ENCODE data around the gene SCTR. TPM values are rescaled to one million over a fixed set of nuclear protein-coding genes. Genes with fewer than 3 reads are reported as not detected.

The SCTR gene
- total RNA-seq, 1 donor from 2014 or later = not detected

DNA sequence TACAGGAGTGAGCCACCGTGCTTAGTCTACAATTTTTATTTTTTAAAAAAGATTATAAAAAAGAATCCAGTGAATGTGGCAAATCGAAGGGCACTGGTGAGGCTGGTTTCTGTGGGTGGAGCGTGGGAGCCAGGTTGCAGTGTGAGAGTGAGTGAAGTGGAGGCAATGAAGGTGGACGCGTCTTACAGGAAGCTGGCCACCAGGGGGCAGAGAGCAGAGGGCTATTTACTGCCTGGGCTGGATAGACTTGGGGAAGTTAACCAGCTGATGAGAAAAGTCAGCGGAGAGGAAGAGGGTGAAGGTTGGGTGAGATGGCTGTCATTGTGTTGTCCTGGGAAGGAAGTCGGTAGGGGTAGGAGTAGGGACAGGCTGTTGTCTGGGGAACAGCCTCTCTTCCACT is 6.8 kb downstream of the SCTR start:
- peak; percentile 79 for DNase-seq

GRCh38 chr2:119516121-119516520 is 8.2 kb downstream of the SCTR start:
- H3K36me3 Mint-ChIP-seq (ENCODE audit: low read depth) = no peaks in the 10 kb centered on the region
- no peak for DNase-seq
- H3K4me3 Mint-ChIP-seq = no peak overlapping the region
- H3K9me3 Mint-ChIP-seq = no peaks in the 10 kb centered on the region
- H3K27ac Mint-ChIP-seq = no peak overlapping the region
- no peaks in the 10 kb centered on the region for H3K4me1 Mint-ChIP-seq
- H3K27me3 Mint-ChIP-seq = no peaks in the 10 kb centered on the region
- intact Hi-C loops (cut with micrococcal nuclease) = loop anchor here (5.0 kb wide), 1 partner anchor 146 kb away; no protein-coding TSS in a partner anchor

More for the DNA sequence above, 6.8 kb downstream of the SCTR start:
- Mint-ChIP-seq H3K9me3 (no peaks in the 10 kb centered on the region), H3K4me3 (no peak overlapping the region), H3K27ac (no peak overlapping the region), H3K27me3 (peaks cover 2% of the 10 kb centered on the region), H3K4me1 (no peaks in the 10 kb centered on the region), H3K36me3 (ENCODE audit: low read depth) (no peaks in the 10 kb centered on the region)
- intact Hi-C loops (cut with micrococcal nuclease) = loop anchor here (5.0 kb wide), 1 partner anchor 145 kb away; no protein-coding TSS in a partner anchor

DNA sequence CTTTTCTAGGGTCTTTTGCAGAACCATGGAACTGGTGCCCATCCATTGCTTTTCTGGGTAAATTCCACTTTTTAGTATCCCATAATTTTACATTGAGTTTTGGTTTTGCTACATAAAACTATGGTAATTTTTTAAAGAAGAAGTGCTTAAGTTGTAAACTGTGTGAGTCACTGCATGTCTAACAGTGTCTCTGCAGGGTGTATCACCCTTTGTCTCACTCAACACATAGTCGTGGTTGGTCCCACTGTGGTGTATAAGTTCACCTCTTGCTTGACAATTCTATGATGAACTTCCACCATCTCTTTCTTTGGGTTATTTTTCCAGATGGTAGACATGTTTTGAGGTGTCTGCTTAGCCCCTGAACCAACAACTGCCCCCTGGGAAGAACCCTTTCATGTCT is 10.5 kb downstream of the SCTR start:
- H3K4me3 Mint-ChIP-seq = no peak overlapping the region
- no peak for DNase-seq
- H3K36me3 Mint-ChIP-seq (ENCODE audit: low read depth) = no peaks in the 10 kb centered on the region
- intact Hi-C loops (cut with micrococcal nuclease) = no loop called here
- H3K27ac Mint-ChIP-seq = no peak overlapping the region
- peaks cover 3% of the 10 kb centered on the region for H3K27me3 Mint-ChIP-seq
- H3K9me3 Mint-ChIP-seq = no peaks in the 10 kb centered on the region
- H3K4me1 Mint-ChIP-seq = no peaks in the 10 kb centered on the region

- no peak for DNase-seq
- Mint-ChIP-seq H3K36me3 (ENCODE audit: low read depth) (no peaks in the 10 kb centered on the region), H3K4me3 (no peak overlapping the region), H3K4me1 (no peaks in the 10 kb centered on the region), H3K27ac (no peak overlapping the region), H3K27me3 (peaks cover 3% of the 10 kb centered on the region), H3K9me3 (no peaks in the 10 kb centered on the region)
- intact Hi-C loops (cut with micrococcal nuclease) = no loop called here
Measured at GRCh38 chr2:119512946-119513345, 11.3 kb downstream of the SCTR start.

DNA sequence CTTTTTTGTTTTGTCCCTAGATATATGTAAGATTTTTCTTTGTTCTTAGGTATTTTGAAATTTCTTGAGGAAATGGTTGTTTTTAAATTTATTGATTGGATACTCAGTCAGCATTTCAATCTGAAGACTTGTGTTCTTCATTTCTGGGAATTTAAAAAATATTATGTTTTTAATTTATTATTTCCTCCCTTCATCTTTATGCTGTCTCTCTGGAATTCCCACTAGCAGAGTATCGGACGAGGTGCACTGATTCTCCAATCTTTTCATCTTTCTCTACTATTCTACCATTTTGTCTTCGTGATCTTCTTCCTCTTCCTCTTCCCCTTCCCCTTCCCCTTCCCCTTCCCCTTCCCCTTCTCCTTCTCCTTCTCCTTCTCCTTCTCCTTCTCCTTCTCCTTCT is 12.3 kb downstream of the SCTR start:
- H3K4me1 Mint-ChIP-seq = no peaks in the 10 kb centered on the region
- H3K9me3 Mint-ChIP-seq = no peaks in the 10 kb centered on the region
- H3K36me3 Mint-ChIP-seq (ENCODE audit: low read depth) = no peaks in the 10 kb centered on the region
- H3K27me3 Mint-ChIP-seq = peaks cover 3% of the 10 kb centered on the region
- DNase-seq = no peak
- H3K27ac Mint-ChIP-seq = no peak overlapping the region
- no peak overlapping the region for H3K4me3 Mint-ChIP-seq
- intact Hi-C loops (cut with micrococcal nuclease) = no loop called here

GRCh38 chr2:119508756-119509155 is 15.5 kb downstream of the SCTR start:
- intact Hi-C loops (cut with micrococcal nuclease) = no loop called here

DNA sequence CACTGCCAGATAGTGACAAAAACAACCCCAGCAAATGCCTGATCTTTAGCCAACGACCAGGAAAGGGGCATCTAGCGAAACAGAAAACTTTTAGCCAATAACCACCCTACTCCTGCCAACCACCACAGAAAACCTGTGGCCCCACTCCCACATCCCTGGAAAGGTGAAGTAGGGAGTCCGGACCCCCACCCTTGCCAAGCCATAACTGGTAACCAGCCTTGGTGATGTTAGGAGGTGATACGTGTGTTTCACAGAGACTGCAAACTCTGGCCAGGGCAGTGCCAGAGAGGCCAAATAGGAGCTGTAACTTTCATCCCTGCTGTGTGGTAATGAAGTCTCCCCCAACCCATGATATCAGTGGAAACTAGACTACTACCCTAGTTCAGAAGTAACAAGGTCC is 27.6 kb downstream of the SCTR start:
- intact Hi-C loops (cut with micrococcal nuclease) = no loop called here
- H3K36me3 Mint-ChIP-seq (ENCODE audit: low read depth) = no peaks in the 10 kb centered on the region
- DNase-seq = no peak
- no peak overlapping the region for H3K4me3 Mint-ChIP-seq
- H3K9me3 Mint-ChIP-seq = peaks cover 20% of the 10 kb centered on the region
- H3K4me1 Mint-ChIP-seq = no peaks in the 10 kb centered on the region
- H3K27ac Mint-ChIP-seq = no peak overlapping the region
- peaks cover 9% of the 10 kb centered on the region for H3K27me3 Mint-ChIP-seq

More at GRCh38 chr2:119508756-119509155, 15.5 kb downstream of the SCTR start:
- H3K9me3 Mint-ChIP-seq = peaks cover 4% of the 10 kb centered on the region
- H3K27me3 Mint-ChIP-seq = peaks cover 3% of the 10 kb centered on the region
- no peaks in the 10 kb centered on the region for H3K4me1 Mint-ChIP-seq
- no peak overlapping the region for H3K4me3 Mint-ChIP-seq
- no peaks in the 10 kb centered on the region for H3K36me3 Mint-ChIP-seq (ENCODE audit: low read depth)
- no peak for DNase-seq
- no peak overlapping the region for H3K27ac Mint-ChIP-seq

GRCh38 chr2:119495948-119496347 is 28.3 kb downstream of the SCTR start:
- Mint-ChIP-seq H3K4me3 (no peak overlapping the region), H3K4me1 (no peaks in the 10 kb centered on the region), H3K27me3 (peaks cover 9% of the 10 kb centered on the region), H3K27ac (no peak overlapping the region), H3K36me3 (ENCODE audit: low read depth) (no peaks in the 10 kb centered on the region), H3K9me3 (peaks cover 14% of the 10 kb centered on the region)
- intact Hi-C loops (cut with micrococcal nuclease) = no loop called here
- DNase-seq = no peak

GRCh38 chr2:119494163-119494790 is 30.0 kb downstream of the SCTR start:
- DNase-seq = no peak
- Mint-ChIP-seq H3K4me3 (no peak overlapping the region), H3K27me3 (peaks cover 6% of the 10 kb centered on the region), H3K4me1 (no peaks in the 10 kb centered on the region), H3K9me3 (peaks cover 4% of the 10 kb centered on the region), H3K36me3 (ENCODE audit: low read depth) (no peaks in the 10 kb centered on the region), H3K27ac (no peak overlapping the region)
- intact Hi-C loops (cut with micrococcal nuclease) = no loop called here

DNA sequence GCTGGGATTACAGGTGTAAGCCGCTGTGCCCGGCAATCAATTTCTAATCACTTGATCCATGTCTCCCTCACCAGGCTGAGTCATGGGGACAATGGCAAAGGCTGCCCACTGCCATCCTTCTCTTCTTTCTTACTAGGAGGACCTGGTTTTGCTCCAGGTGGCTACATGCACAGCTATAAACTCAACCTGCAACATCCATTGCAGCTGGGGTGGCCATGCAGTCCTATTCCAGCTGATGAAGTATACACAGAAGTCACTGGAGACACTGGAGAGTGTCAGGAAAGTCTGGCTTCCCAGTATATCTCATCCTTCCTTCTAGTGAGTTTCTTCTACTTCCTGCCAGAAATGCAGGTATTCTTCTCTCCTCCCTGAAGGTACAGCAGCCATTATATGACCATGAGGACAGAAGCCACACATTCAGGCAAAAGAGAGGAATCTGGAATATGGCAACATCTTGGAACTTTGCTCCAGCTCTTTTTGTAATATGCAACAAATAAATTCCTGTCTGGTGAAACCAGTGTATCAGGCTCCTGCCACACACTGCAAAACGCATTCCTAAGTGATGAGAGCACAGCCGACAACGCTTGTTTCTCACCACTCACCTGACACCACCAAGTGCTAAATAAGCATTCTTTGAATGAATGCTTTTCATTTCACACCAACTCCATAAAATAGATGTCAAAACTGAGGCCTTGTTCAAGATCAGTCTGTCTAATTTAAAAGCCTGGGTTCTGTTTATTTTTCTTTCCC is 32.3 kb downstream of the SCTR start:
- H3K36me3 Mint-ChIP-seq (ENCODE audit: low read depth) = no peaks in the 10 kb centered on the region
- DNase-seq = peak; percentile 26
- no peaks in the 10 kb centered on the region for H3K4me1 Mint-ChIP-seq
- no peaks in the 10 kb centered on the region for H3K9me3 Mint-ChIP-seq
- no peak overlapping the region for H3K27ac Mint-ChIP-seq
- intact Hi-C loops (cut with micrococcal nuclease) = no loop called here
- H3K4me3 Mint-ChIP-seq = no peak overlapping the region
- H3K27me3 Mint-ChIP-seq = no peaks in the 10 kb centered on the region

GRCh38 chr2:119490653-119491195 is 33.6 kb downstream of the SCTR start:
- Mint-ChIP-seq H3K4me3 (no peak overlapping the region), H3K27me3 (no peaks in the 10 kb centered on the region), H3K27ac (no peak overlapping the region), H3K4me1 (no peaks in the 10 kb centered on the region), H3K9me3 (no peaks in the 10 kb centered on the region), H3K36me3 (ENCODE audit: low read depth) (no peaks in the 10 kb centered on the region)
- intact Hi-C loops (cut with micrococcal nuclease) = no loop called here
- DNase-seq = no peak

DNA sequence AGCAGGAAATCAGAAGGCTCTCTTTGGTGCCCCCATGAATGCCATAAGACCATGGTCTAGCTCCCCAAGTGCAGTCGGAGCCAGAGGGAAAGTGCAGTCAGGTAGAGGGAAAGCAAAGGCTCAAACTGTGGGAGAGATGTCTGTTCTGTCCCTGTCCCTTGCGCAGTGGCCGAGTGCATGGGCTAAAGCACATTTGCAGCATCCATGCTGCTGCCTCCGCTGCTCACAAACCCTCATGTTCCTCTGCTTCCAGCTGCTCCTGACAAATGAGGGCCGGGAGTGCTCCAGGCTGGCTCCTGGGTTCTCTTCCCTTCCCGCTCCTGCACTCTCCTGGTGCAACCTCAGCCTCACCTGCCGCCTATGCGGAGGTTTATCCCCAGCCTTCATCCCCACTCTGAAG is 34.2 kb downstream of the SCTR start:
- no peak for DNase-seq
- Mint-ChIP-seq H3K27ac (no peak overlapping the region), H3K9me3 (no peaks in the 10 kb centered on the region), H3K4me1 (no peaks in the 10 kb centered on the region), H3K4me3 (no peak overlapping the region), H3K27me3 (no peaks in the 10 kb centered on the region), H3K36me3 (ENCODE audit: low read depth) (no peaks in the 10 kb centered on the region)
- intact Hi-C loops (cut with micrococcal nuclease) = no loop called here

- Mint-ChIP-seq H3K27me3 (no peaks in the 10 kb centered on the region), H3K36me3 (ENCODE audit: low read depth) (no peaks in the 10 kb centered on the region), H3K4me3 (no peak overlapping the region), H3K4me1 (no peaks in the 10 kb centered on the region), H3K9me3 (no peaks in the 10 kb centered on the region), H3K27ac (no peak overlapping the region)
- intact Hi-C loops (cut with micrococcal nuclease) = no loop called here
- no peak for DNase-seq
Measured at GRCh38 chr2:119489232-119489952, 34.9 kb downstream of the SCTR start.

All from activated CD4-positive, alpha-beta T cell treated with anti-CD3 and anti-CD28 coated beads, Interleukin-2, amount 10 ng/mL, durations not matched to agents 24 days and 14 days (primary cell).